GM23338 (cell line): ENCODE results near the gene SLC15A4. TPM values are rescaled to one million over a fixed set of nuclear protein-coding genes. Genes with fewer than 3 reads are reported as not detected.

Experiments used
- ATAC-seq: fragments of 200-7000 bp; cut with Tn5 transposase; 3 replicates; pipeline ENCODE4 v1.9.1; 2020
- DNase-seq: peaks from one replicate; pipeline ENCODE4 v3.0.0-alpha.2; 2015; ENCODE audit warnings: low spot score
- H2AFZ ChIP-seq: fragments of 200-600 bp; sonication (generic); 2 replicates; pipeline ENCODE4 v1.8.0; 2016; ENCODE audit warnings: antibody characterized with exemption, mild to moderate bottlenecking, moderate library complexity
- H3F3A ChIP-seq: fragments of 200-600 bp; sonication (generic); replicated peaks from 2 replicates; pipeline ENCODE4 v1.8.0; 2017; ENCODE audit warnings: antibody characterized with exemption, mixed run types, low read depth
- H3K27ac ChIP-seq: fragments of 200-600 bp; sonication (generic); 2 replicates; pipeline ENCODE4 v1.6.1; 2016; ENCODE audit warnings: low read depth
- H3K27me3 ChIP-seq: fragments of 200-600 bp; sonication (generic); 2 replicates; pipeline ENCODE4 v1.8.0; 2016; ENCODE audit warnings: mild to moderate bottlenecking, mixed run types, moderate library complexity; ENCODE audit not compliant: insufficient read depth
- H3K36me3 ChIP-seq: fragments of 200-600 bp; sonication (generic); 2 replicates; pipeline ENCODE4 v1.8.0; 2016; ENCODE audit warnings: mild to moderate bottlenecking; ENCODE audit not compliant: insufficient read depth
- H3K4me1 ChIP-seq: fragments of 200-600 bp; sonication (generic); 2 replicates; pipeline ENCODE4 v1.8.0; 2016; ENCODE audit warnings: mild to moderate bottlenecking, moderate library complexity; ENCODE audit not compliant: insufficient read depth
- H3K4me2 ChIP-seq: fragments of 200-600 bp; sonication (generic); 2 replicates; pipeline ENCODE4 v1.7.1; 2017; ENCODE audit warnings: mixed run types
- H3K4me3 ChIP-seq: fragments of 200-600 bp; sonication (generic); 2 replicates; pipeline ENCODE4 v1.6.1; 2016; ENCODE audit warnings: mixed run types
- H3K79me2 ChIP-seq: fragments of 200-600 bp; sonication (generic); replicated peaks from 2 replicates; pipeline ENCODE4 v1.8.0; 2017; ENCODE audit warnings: mild to moderate bottlenecking; ENCODE audit not compliant: insufficient read depth
- H3K9me2 ChIP-seq: fragments of 200-600 bp; sonication (generic); 2 replicates; pipeline ENCODE4 v1.8.0; 2017; ENCODE audit not compliant: insufficient read depth
- H4K20me1 ChIP-seq: fragments of 200-600 bp; sonication (generic); replicated peaks from 2 replicates; pipeline ENCODE4 v1.8.0; 2017; ENCODE audit warnings: mild to moderate bottlenecking; ENCODE audit not compliant: insufficient read depth
- H3K27ac Mint-ChIP-seq: 2 replicates; pipeline ENCODE4 v1.8.0; 2020; ENCODE audit warnings: inconsistent platforms, mild to moderate bottlenecking, moderate library complexity, mixed read lengths
- H3K27me3 Mint-ChIP-seq: 3 replicates; pipeline ENCODE4 v1.8.0; 2022; ENCODE audit warnings: low read depth, mild to moderate bottlenecking, moderate library complexity, mixed read lengths, inconsistent platforms; ENCODE audit not compliant: insufficient read depth, poor library complexity
- H3K36me3 Mint-ChIP-seq: 3 replicates; pipeline ENCODE4 v1.8.0; 2021; ENCODE audit warnings: low read depth, mild to moderate bottlenecking, inconsistent platforms, moderate library complexity, mixed read lengths
- H3K4me1 Mint-ChIP-seq: 3 replicates; pipeline ENCODE4 v1.8.0; 2020; ENCODE audit warnings: mild to moderate bottlenecking, inconsistent platforms, mixed read lengths
- H3K4me3 Mint-ChIP-seq: 3 replicates; pipeline ENCODE4 v1.8.0; 2021; ENCODE audit warnings: moderate library complexity, mild to moderate bottlenecking, inconsistent platforms, mixed read lengths
- H3K9me3 Mint-ChIP-seq: 3 replicates; pipeline ENCODE4 v1.8.0; 2020; ENCODE audit warnings: moderate library complexity, mild to moderate bottlenecking, inconsistent platforms, mixed read lengths
- CREB1 ChIP-seq: fragments of 250-450 bp; sonication (Bioruptor Pico); IDR thresholded peaks from 2 replicates; pipeline ENCODE4 v1.5.0; 2020; ENCODE audit warnings: low read depth, mild to moderate bottlenecking, moderate library complexity
- EZH2 ChIP-seq: fragments of 200-600 bp; sonication (generic); IDR thresholded peaks from one replicate; pipeline ENCODE4 v1.8.0; 2017; ENCODE audit warnings: antibody characterized with exemption, mild to moderate bottlenecking, low read depth; ENCODE audit not compliant: unreplicated experiment
- EZH2phosphoT487 ChIP-seq: fragments of 200-600 bp; sonication (generic); IDR thresholded peaks from one replicate; pipeline ENCODE4 v1.8.1; 2018; ENCODE audit warnings: antibody characterized with exemption; ENCODE audit not compliant: unreplicated experiment
- STAT1 ChIP-seq: IDR thresholded peaks from one replicate; pipeline ENCODE4 v1.6.1; 2016; ENCODE audit warnings: antibody characterized with exemption; ENCODE audit not compliant: unreplicated experiment
- ZNF331 ChIP-seq: fragments of 250-450 bp; sonication (Bioruptor Pico); IDR thresholded peaks from 2 replicates; pipeline ENCODE4 v1.5.0; 2020; ENCODE audit warnings: low read depth, mild to moderate bottlenecking, moderate library complexity
- polyA plus RNA-seq: library from polyadenylated mRNA; unstranded; fragments of >200 nt; fragmentation: Nextera tagmentation; extraction: Ambion mirVana; gene quantifications from 2 replicates; pipeline ENCODE4 v1.2.1, GENCODE V29; 2016
- total RNA-seq: library from RNA; depleted of rRNA; stranded (reverse); fragments of >200 nt; shearing (Covaris generic); gene quantifications from 2 replicates; pipeline ENCODE4 v1.2.3, GENCODE V29; 2014
- TF ChIP-seq, protein P1 (sequence below): fragments of 250-450 bp; sonication (Bioruptor Pico); IDR thresholded peaks from 2 replicates; pipeline ENCODE4 v1.5.0; 2020; ENCODE audit warnings: mild to moderate bottlenecking, moderate library complexity
- TF ChIP-seq, protein P2 (sequence below), 2 experiments: fragments of 200-600 bp in 1 of 2; sonication (generic) in 1 of 2; conservative IDR thresholded peaks; 2 replicates each; pipeline versions ENCODE4 v1.5.1 to v1.6.1; 2016 to 2017; ENCODE audit warnings: antibody characterized with exemption in 2 of 2, low read depth in 2 of 2, mild to moderate bottlenecking in 2 of 2, moderate library complexity in 1 of 2
- TF ChIP-seq, protein P3 (sequence below): IDR thresholded peaks from one replicate; pipeline ENCODE4 v1.6.1; 2018; ENCODE audit warnings: antibody characterized with exemption; ENCODE audit not compliant: unreplicated experiment

SLC15A4 gene
- total and polyA plus RNA-seq, 2 experiments from 2014 or later, result 7.7 to 30.3 TPM

DNA sequence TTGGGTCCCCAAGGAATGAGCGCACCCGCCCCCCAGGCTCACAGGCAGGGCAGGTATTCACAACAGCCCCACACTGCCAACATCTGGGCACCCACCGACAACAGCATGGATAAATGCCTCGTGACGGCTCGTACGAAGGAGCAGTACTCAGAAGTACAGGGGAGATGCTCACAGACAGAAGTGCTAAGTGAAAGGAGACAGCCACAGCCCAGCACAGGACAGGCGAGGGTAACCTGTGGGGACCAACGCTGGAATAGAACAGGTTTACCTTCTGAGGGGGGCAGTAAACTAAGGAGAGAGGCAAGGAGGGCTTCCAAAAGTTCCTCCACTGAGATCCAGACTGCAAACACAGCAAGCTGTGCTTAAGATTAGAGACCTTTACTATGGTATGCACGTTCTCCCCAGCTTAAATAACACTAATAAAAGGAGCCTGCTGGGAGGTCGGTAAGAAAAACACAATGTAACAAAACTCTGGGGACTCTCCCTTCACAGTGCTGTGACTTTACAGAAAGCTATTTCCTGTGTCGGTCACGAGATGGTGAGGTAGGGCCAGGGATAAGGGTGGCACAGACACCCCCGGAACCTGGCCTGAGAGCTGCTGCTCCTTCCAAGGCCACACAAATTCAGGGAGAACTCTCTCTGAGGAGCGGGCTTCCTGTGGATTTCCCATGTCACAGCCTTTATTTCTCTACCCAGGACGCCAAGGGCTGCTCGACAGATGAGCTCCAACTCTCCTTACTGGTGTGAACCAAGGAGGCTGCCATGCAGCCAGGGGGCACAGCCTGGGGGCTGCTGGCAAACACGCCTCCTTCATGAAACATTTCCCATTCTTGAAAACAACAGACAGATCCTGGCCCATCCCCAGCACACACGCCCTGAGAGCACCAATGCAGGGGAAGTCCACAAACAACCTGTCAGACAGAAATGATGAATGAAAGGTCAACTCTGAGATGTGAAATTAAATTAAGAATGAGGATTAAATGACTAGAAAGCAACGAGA is 26.3 kb downstream of the SLC15A4 start (continued):
- TF ChIP-seq EZH2phosphoT487, result no peak
- TF ChIP-seq, protein P1, sequence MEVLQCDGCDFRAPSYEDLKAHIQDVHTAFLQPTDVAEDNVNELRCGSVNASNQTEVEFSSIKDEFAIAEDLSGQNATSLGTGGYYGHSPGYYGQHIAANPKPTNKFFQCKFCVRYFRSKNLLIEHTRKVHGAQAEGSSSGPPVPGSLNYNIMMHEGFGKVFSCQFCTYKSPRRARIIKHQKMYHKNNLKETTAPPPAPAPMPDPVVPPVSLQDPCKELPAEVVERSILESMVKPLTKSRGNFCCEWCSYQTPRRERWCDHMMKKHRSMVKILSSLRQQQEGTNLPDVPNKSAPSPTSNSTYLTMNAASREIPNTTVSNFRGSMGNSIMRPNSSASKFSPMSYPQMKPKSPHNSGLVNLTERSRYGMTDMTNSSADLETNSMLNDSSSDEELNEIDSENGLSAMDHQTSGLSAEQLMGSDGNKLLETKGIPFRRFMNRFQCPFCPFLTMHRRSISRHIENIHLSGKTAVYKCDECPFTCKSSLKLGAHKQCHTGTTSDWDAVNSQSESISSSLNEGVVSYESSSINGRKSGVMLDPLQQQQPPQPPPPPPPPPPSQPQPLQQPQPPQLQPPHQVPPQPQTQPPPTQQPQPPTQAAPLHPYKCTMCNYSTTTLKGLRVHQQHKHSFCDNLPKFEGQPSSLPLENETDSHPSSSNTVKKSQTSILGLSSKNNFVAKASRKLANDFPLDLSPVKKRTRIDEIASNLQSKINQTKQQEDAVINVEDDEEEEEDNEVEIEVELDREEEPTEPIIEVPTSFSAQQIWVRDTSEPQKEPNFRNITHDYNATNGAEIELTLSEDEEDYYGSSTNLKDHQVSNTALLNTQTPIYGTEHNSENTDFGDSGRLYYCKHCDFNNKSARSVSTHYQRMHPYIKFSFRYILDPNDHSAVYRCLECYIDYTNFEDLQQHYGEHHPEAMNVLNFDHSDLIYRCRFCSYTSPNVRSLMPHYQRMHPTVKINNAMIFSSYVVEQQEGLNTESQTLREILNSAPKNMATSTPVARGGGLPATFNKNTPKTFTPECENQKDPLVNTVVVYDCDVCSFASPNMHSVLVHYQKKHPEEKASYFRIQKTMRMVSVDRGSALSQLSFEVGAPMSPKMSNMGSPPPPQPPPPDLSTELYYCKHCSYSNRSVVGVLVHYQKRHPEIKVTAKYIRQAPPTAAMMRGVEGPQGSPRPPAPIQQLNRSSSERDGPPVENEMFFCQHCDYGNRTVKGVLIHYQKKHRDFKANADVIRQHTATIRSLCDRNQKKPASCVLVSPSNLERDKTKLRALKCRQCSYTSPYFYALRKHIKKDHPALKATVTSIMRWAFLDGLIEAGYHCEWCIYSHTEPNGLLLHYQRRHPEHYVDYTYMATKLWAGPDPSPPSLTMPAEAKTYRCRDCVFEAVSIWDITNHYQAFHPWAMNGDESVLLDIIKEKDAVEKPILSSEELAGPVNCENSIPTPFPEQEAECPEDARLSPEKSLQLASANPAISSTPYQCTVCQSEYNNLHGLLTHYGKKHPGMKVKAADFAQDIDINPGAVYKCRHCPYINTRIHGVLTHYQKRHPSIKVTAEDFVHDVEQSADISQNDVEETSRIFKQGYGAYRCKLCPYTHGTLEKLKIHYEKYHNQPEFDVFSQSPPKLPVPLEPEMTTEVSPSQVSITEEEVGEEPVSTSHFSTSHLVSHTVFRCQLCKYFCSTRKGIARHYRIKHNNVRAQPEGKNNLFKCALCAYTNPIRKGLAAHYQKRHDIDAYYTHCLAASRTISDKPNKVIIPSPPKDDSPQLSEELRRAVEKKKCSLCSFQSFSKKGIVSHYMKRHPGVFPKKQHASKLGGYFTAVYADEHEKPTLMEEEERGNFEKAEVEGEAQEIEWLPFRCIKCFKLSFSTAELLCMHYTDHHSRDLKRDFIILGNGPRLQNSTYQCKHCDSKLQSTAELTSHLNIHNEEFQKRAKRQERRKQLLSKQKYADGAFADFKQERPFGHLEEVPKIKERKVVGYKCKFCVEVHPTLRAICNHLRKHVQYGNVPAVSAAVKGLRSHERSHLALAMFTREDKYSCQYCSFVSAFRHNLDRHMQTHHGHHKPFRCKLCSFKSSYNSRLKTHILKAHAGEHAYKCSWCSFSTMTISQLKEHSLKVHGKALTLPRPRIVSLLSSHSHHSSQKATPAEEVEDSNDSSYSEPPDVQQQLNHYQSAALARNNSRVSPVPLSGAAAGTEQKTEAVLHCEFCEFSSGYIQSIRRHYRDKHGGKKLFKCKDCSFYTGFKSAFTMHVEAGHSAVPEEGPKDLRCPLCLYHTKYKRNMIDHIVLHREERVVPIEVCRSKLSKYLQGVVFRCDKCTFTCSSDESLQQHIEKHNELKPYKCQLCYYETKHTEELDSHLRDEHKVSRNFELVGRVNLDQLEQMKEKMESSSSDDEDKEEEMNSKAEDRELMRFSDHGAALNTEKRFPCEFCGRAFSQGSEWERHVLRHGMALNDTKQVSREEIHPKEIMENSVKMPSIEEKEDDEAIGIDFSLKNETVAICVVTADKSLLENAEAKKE (CRISPR knock-in tag), result no peak
- TF ChIP-seq STAT1, result no peak

DNA sequence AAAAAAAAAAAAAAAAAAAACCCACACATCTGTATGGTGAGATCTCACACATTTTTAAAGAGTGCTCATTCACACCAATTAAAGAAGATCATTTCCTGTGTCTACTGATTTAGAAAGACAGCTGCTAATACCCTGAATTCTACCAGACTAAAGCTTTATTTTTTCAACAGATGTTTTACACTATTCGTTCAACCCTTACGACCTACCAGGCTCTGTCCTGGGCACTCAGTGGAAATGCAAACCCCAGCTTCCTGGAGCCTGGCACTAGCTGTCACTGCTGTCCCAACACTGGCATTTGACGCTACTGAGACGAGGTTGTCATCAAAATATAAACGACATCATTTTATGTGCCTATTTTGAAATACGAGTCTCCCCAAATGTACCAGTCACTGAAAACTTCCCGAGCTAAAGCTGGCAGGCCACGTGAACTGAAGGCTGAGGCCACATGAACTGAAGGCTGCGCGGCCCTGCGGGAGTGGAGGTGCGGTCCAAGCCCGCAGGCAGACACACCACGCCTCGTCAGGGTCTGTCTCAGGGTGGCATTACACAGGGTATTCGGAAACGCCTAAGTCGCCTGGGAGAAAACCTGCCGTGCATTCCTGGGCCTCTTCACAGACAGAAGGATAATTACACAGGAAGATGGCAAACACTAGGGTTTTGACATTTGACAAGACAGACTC is 27.2 kb downstream of the SLC15A4 start:
- ATAC-seq (no peak), DNase-seq (no peak)
- Histone ChIP-seq H3K9me2 (no peaks in the 10 kb centered on the region), H3K79me2 (no peaks in the 10 kb centered on the region), H3K36me3 (peaks cover 4% of the 10 kb centered on the region; the same call in 1 of the 2 replicates), H3K4me2 (no peak overlapping the region), H4K20me1 (no peaks in the 10 kb centered on the region), H2AFZ (no peak overlapping the region), H3K27me3 (no peaks in the 10 kb centered on the region), H3K27ac (no peak overlapping the region), H3K4me3 (no peak overlapping the region), H3F3A (no peaks in the 10 kb centered on the region), H3K4me1 (no peaks in the 10 kb centered on the region)
- Mint-ChIP-seq H3K27me3 (peaks cover 3% of the 10 kb centered on the region), H3K36me3 (peaks cover 90% of the 10 kb centered on the region), H3K4me3 (no peak overlapping the region), H3K4me1 (peaks cover 4% of the 10 kb centered on the region; the same call in 1 of the 3 replicates), H3K9me3 (peaks cover 96% of the 10 kb centered on the region), H3K27ac (no peak overlapping the region)
- no peak for TF ChIP-seq EZH2
- TF ChIP-seq, protein P2, sequence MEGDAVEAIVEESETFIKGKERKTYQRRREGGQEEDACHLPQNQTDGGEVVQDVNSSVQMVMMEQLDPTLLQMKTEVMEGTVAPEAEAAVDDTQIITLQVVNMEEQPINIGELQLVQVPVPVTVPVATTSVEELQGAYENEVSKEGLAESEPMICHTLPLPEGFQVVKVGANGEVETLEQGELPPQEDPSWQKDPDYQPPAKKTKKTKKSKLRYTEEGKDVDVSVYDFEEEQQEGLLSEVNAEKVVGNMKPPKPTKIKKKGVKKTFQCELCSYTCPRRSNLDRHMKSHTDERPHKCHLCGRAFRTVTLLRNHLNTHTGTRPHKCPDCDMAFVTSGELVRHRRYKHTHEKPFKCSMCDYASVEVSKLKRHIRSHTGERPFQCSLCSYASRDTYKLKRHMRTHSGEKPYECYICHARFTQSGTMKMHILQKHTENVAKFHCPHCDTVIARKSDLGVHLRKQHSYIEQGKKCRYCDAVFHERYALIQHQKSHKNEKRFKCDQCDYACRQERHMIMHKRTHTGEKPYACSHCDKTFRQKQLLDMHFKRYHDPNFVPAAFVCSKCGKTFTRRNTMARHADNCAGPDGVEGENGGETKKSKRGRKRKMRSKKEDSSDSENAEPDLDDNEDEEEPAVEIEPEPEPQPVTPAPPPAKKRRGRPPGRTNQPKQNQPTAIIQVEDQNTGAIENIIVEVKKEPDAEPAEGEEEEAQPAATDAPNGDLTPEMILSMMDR (conservative IDR thresholded peaks at IDR 0.05; ENCODE audit: low read depth in 2 of 2), result no peak
- no peak for TF ChIP-seq ZNF331
- TF ChIP-seq CREB1 (CRISPR knock-in tag), result no peak
- no peak for TF ChIP-seq EZH2phosphoT487
- TF ChIP-seq, protein P3, sequence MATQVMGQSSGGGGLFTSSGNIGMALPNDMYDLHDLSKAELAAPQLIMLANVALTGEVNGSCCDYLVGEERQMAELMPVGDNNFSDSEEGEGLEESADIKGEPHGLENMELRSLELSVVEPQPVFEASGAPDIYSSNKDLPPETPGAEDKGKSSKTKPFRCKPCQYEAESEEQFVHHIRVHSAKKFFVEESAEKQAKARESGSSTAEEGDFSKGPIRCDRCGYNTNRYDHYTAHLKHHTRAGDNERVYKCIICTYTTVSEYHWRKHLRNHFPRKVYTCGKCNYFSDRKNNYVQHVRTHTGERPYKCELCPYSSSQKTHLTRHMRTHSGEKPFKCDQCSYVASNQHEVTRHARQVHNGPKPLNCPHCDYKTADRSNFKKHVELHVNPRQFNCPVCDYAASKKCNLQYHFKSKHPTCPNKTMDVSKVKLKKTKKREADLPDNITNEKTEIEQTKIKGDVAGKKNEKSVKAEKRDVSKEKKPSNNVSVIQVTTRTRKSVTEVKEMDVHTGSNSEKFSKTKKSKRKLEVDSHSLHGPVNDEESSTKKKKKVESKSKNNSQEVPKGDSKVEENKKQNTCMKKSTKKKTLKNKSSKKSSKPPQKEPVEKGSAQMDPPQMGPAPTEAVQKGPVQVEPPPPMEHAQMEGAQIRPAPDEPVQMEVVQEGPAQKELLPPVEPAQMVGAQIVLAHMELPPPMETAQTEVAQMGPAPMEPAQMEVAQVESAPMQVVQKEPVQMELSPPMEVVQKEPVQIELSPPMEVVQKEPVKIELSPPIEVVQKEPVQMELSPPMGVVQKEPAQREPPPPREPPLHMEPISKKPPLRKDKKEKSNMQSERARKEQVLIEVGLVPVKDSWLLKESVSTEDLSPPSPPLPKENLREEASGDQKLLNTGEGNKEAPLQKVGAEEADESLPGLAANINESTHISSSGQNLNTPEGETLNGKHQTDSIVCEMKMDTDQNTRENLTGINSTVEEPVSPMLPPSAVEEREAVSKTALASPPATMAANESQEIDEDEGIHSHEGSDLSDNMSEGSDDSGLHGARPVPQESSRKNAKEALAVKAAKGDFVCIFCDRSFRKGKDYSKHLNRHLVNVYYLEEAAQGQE, result no peak
